Caco-2 (cell line): ENCODE measurements around the gene PHF5A. TPM values are rescaled to one million over a fixed set of nuclear protein-coding genes. Genes with fewer than 3 reads are reported as not detected.

Experiments used
- BruUV-seq: library from RNA; stranded (reverse); fragments of 400-500 nt; replicated peaks from 2 replicates; lab custom pipeline; 2021; lab: Mats Ljungman, UMichigan
- CTCF ChIA-PET: fragments of 300-600 bp; sonication (Branson Sonifier 250); formaldehyde crosslinking; loops from one replicate; lab custom pipeline; 2022; ENCODE audit warnings: antibody characterized with exemption; lab: Charles Lee
- POLR2A ChIA-PET: fragments of 300-600 bp; sonication (Branson Sonifier 250); formaldehyde crosslinking; loops from one replicate; lab custom pipeline; 2022; ENCODE audit warnings: antibody characterized with exemption; lab: Charles Lee
- DNase-seq, 2 experiments: peaks; one replicate each; pipeline versions ENCODE4 v3.0.0 to v3.0.0-alpha.2; 2020 to 2022
- H3K27me3 ChIP-seq: replicated peaks from 2 replicates; pipeline ENCODE4 v1.6.0; 2011; ENCODE audit warnings: low read length; ENCODE audit not compliant: control insufficient read depth, insufficient read depth
- H3K36me3 ChIP-seq: 2 replicates; pipeline ENCODE4 v1.5.1; 2011; ENCODE audit warnings: low read length; ENCODE audit not compliant: control insufficient read depth, insufficient read depth
- H3K4me1 ChIP-seq: fragments of 250-450 bp; sonication (Bioruptor Pico); 2 replicates; pipeline ENCODE4 v1.5.1; 2020; ENCODE audit warnings: mild to moderate bottlenecking
- H3K4me3 ChIP-seq: 2 replicates; pipeline ENCODE4 v1.5.1; 2011; ENCODE audit warnings: low read depth, mild to moderate bottlenecking, control low read depth, low read length
- H3K9me3 ChIP-seq: fragments of 250-450 bp; sonication (Bioruptor Pico); 2 replicates; pipeline ENCODE4 v1.5.1; 2020; ENCODE audit warnings: mild to moderate bottlenecking, moderate library complexity
- H3K27ac Mint-ChIP-seq: one replicate; pipeline ENCODE4 v1.8.0; 2022; ENCODE audit warnings: mixed read lengths; ENCODE audit not compliant: unreplicated experiment
- H3K27me3 Mint-ChIP-seq: one replicate; pipeline ENCODE4 v1.8.0; 2022; ENCODE audit warnings: mixed read lengths; ENCODE audit not compliant: insufficient read depth, unreplicated experiment
- H3K36me3 Mint-ChIP-seq: one replicate; pipeline ENCODE4 v1.8.0; 2022; ENCODE audit warnings: mild to moderate bottlenecking, mixed read lengths; ENCODE audit not compliant: insufficient read depth, unreplicated experiment
- H3K4me1 Mint-ChIP-seq: one replicate; pipeline ENCODE4 v1.8.0; 2022; ENCODE audit warnings: low read depth, mixed read lengths; ENCODE audit not compliant: unreplicated experiment
- H3K4me3 Mint-ChIP-seq: one replicate; pipeline ENCODE4 v1.8.0; 2022; ENCODE audit warnings: mild to moderate bottlenecking, moderate library complexity, mixed read lengths; ENCODE audit not compliant: unreplicated experiment
- H3K9me3 Mint-ChIP-seq: one replicate; pipeline ENCODE4 v1.8.0; 2022; ENCODE audit warnings: mixed read lengths; ENCODE audit not compliant: unreplicated experiment
- CTCF ChIP-seq, 2 experiments: fragments of 200-600 bp in 1 of 2; IDR thresholded peaks; 1 replicate in 1 of 2; 2 replicates in 1 of 2; pipeline versions ENCODE4 v1.5.1 to v1.8.0; 2011 to 2022; ENCODE audit warnings: antibody characterized with exemption in 1 of 2, control low read depth in 1 of 2, inconsistent platforms in 1 of 2, low read depth in 1 of 2, low read length in 1 of 2, mild to moderate bottlenecking in 1 of 2, moderate library complexity in 1 of 2; ENCODE audit not compliant: insufficient read depth in 1 of 2, severe bottlenecking in 1 of 2, unreplicated experiment in 1 of 2
- intact Hi-C: fragments of 100-400 bp; cut with micrococcal nuclease; formaldehyde crosslinking; loops from one replicate; pipeline ENCODE4 v1.10.0; 2022; ENCODE audit not compliant: unreplicated experiment
- total RNA-seq: library from RNA; stranded (reverse); gene quantifications from 2 replicates; pipeline ENCODE4 v1.2.3, GENCODE V29; 2022

Gene PHF5A
- total RNA-seq, 1 experiment from 2014 or later: 78.6 TPM

GRCh38 chr22:41481131-41481830 is 12.8 kb upstream of the PHF5A start:
- CTCF ChIA-PET: no interaction called here
- TF ChIP-seq CTCF (IDR thresholded peaks at IDR 0.05; ENCODE audit: insufficient read depth in 1 of 2, low read depth in 1 of 2, low read length in 1 of 2, severe bottlenecking in 1 of 2, unreplicated experiment in 1 of 2): no peak
- Mint-ChIP-seq H3K4me1 (no peaks in the 10 kb centered on the region), H3K9me3 (no peaks in the 10 kb centered on the region), H3K27ac (no peak overlapping the region), H3K27me3 (no peaks in the 10 kb centered on the region), H3K4me3 (no peak overlapping the region), H3K36me3 (peaks cover 5% of the 10 kb centered on the region)
- no TSS peak for BruUV-seq
- Histone ChIP-seq H3K9me3 (no peaks in the 10 kb centered on the region), H3K4me3 (no peak overlapping the region), H3K27me3 (no peaks in the 10 kb centered on the region), H3K4me1 (0 out of 2 replicates have a peak, but pooled peaks cover 5% of the 10 kb centered on the region), H3K36me3 (no peaks in the 10 kb centered on the region; the same call in 1 of the 2 replicates)
- no peak for DNase-seq
- intact Hi-C loops: no loop called here
- POLR2A ChIA-PET: no interaction called here

DNA sequence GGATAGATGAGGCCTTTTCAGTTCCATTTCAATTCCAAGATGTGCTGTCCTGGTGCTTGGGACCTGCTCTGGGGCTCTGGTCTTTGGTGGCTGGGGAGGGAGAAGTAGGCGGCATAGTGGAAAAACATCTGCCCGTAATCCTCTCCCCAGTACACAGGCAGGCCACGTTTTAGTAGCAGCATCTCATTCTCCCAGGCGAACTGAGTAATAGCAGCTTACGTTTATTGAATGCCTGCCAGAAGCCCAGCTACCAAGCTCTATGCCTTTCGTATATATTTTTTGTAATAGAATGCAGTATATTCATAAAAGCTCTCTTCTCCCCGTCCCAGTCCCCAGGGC is 11.9 kb upstream of the PHF5A start:
- ChIA-PET CTCF (no interaction called here), POLR2A (no interaction called here)
- no peak for TF ChIP-seq CTCF (IDR thresholded peaks at IDR 0.05; ENCODE audit: insufficient read depth in 1 of 2, low read depth in 1 of 2, low read length in 1 of 2, severe bottlenecking in 1 of 2, unreplicated experiment in 1 of 2)
- no peaks in the 10 kb centered on the region for H3K9me3 ChIP-seq
- Mint-ChIP-seq H3K4me3 (no peak overlapping the region), H3K4me1 (no peaks in the 10 kb centered on the region), H3K9me3 (no peaks in the 10 kb centered on the region), H3K36me3 (peaks cover 7% of the 10 kb centered on the region), H3K27me3 (no peaks in the 10 kb centered on the region), H3K27ac (no peak overlapping the region)
- DNase-seq: no peak
- H3K36me3 ChIP-seq: no peaks in the 10 kb centered on the region; the same call in 1 of the 2 replicates
- intact Hi-C loops: no loop called here
- BruUV-seq: no TSS peak
- no peaks in the 10 kb centered on the region for H3K27me3 ChIP-seq
- no peaks in the 10 kb centered on the region for H3K4me1 ChIP-seq
- no peak overlapping the region for H3K4me3 ChIP-seq

GRCh38 chr22:41479671-41480396 is 11.3 kb upstream of the PHF5A start:
- no peaks in the 10 kb centered on the region for H3K9me3 ChIP-seq
- ChIA-PET CTCF (no interaction called here), POLR2A (no interaction called here)

More at GRCh38 chr22:41479671-41480396, 11.3 kb upstream of the PHF5A start:
- no peak overlapping the region for H3K4me3 Mint-ChIP-seq
- H3K4me1 Mint-ChIP-seq: no peaks in the 10 kb centered on the region
- intact Hi-C loops: no loop called here
- Histone ChIP-seq H3K27me3 (no peaks in the 10 kb centered on the region), H3K4me1 (no peaks in the 10 kb centered on the region), H3K36me3 (no peaks in the 10 kb centered on the region; the same call in 1 of the 2 replicates), H3K4me3 (no peak overlapping the region)
- H3K27me3 Mint-ChIP-seq: no peaks in the 10 kb centered on the region
- H3K36me3 Mint-ChIP-seq: peaks cover 11% of the 10 kb centered on the region
- no peaks in the 10 kb centered on the region for H3K9me3 Mint-ChIP-seq
- no peak overlapping the region for H3K27ac Mint-ChIP-seq
- BruUV-seq: no TSS peak
- DNase-seq: no peak
- TF ChIP-seq CTCF (IDR thresholded peaks at IDR 0.05; ENCODE audit: insufficient read depth in 1 of 2, low read depth in 1 of 2, low read length in 1 of 2, severe bottlenecking in 1 of 2, unreplicated experiment in 1 of 2): no peak
